Activated effector memory CD4-positive, alpha-beta T cell treated with anti-CD3 and anti-CD28 coated beads, Interleukin-2, amount 50 U/mL, for 16 hours (primary cell): ENCODE data around the gene SLC8A1.
"Not testable (repeated sequence)": the region's sequence is repeated elsewhere in the genome, so short reads cannot be mapped to it uniquely, and the experiment has no call there.

Experiments used
- DNase-seq: peaks from one replicate; pipeline ENCODE4 v3.0.0-alpha.2; 2020

Gene SLC8A1

DNA sequence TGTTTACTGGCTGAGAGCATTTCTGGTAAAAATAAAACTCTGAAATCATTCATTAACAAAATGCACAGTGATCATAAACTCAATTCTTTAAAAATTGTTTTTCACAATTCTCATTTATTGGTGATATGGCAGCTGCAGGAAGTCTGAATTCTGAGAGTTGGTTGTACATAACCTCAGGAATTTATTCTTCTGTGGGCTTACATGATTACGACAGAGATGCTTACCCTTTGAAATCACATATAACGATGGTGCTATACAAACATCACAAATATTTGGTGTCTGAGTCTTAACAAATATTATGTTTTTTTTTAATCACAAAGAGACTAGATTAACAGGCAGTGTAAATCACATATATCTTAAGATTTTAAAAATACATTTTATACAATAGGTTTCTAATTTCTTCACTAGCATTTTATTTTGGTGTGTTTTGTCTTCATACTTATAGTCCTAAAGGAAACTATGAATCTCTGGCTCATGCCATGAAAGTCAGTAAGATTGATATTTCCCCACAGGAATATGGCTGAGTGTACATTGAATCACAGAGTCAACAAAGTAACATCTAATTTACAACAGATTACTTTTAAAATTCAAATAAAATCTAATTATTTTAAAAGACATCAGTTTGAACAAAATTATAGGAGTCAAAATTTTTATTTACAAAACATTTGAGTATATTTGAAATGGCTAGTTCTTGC lies 354.1 kb downstream of the SLC8A1 start:
- no peak for DNase-seq

DNA sequence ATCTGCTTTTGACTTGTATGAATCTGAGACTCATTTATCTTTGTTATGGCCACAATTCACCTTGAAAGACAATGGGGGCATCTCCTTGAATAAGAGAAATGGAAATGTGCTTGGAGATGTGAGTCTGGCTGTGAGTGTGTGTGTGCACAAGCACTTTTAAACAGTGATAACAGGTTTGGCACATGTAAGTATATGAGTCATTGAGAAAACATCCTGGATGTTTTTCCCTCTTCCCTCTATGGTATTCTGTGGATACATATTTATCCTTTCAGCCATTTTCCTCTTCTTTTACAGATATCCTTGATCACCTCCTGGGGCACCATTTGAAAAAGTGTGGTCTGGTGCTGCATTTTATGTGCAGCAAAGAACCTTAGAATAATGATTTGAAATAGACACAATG lies 355.5 kb downstream of the SLC8A1 start:
- no peak for DNase-seq

DNA sequence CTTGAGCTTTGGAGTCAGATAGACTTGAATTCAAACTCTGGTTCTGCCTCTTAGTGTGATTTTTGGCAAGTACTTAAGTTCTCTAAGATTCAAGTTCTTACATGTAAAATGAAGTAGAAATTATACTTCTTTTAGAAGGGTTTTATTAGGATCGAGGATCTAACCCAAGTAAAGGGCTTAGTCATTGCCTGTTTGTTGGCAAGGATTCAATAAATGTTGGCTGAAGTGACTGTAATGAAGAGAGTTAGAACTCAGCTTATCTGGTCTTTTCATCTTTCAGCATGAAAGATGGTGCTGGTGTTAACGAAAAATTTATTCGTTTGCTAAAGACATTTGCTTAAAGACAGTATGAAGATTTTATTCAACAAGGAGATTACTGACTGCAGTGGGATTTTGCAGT lies 356.9 kb downstream of the SLC8A1 start:
- no peak for DNase-seq

DNA sequence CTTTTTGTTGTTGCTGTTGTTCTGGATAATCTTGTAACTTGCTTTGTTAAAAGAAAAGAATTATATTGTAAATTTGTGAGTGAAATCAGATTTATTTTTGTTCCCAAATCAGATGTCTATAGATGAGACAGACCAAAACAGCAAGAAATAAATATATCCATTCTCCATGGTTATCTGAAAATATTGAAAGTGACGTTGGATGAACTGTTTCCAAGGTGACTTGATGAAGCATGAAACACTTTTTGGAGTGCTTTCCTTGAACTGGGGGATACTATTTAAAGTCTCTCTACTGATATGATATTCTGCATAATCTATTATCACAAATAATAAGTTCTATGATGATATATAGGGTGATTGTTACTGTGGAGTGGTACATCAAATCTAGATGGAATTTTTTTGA lies 357.4 kb downstream of the SLC8A1 start:
- no peak for DNase-seq

DNA sequence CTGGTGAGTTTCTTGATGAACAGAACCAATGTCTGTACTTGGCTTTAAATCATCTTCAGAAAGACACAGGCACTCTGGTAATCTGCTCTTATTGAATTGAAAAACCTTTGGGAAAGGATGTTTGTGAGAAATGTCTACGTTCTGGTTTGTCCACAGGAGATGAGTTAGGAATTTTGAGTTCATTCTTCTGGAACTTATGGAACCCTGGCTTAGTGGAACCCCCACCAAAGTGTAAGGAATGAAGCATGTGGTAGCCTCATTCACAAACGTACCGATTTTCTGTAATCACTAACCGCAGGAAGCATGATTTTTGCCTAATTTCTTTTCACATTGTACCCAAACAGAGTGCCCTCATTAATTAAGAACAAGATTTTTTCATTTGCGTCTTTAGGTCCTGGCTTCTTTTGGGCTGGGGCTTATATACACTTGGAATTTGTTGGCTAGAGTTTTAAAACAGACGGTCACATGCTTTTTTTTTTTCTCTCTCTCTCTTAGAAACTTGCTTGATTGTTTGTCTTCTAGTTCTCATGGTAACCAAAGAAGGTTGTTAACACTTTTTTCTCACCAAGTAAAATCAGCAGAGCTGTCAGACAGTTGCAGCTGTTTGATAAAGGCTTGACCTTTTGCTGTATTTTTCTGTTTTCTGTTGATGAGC lies 358.7 kb downstream of the SLC8A1 start:
- DNase-seq = no peak

DNA sequence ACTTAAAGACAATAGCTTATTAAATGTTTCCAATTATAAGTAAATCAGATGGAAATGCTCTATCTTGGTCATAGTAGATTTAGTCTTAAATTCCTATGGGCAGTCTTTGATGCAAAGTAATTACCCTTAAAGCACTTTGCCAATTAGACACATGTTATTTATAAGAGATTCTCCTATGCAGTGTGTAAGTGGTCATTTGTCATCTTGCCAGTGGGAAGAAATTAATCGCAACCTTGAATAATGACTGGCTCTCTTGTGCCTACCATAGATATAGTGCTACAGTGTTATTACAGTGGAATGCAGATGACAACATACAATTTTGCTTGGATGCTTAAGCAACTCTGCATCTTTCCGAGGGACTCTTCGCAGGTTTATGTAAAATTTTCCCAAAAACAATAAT lies 361.8 kb downstream of the SLC8A1 start:
- no peak for DNase-seq

DNA sequence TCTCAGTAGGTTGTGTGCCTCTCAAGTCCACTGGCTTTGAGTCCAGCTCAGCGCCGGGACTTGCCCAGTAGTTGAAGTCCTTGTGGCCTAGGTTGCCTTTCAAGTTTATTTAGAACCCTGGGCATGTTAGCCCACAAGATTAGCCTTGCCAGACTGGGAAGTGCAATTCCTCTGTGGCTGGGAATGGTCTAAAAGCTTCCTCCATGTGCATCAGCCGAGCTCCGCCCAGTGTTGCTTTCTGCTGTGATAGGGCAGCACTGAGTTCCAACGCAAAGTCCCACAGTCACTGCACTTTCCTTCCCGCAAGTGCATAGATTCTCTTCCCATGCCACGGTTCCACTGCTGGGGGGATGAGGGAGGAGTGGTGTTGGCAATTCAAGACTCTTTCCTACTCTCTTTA lies 364.0 kb downstream of the SLC8A1 start:
- no peak for DNase-seq

DNA sequence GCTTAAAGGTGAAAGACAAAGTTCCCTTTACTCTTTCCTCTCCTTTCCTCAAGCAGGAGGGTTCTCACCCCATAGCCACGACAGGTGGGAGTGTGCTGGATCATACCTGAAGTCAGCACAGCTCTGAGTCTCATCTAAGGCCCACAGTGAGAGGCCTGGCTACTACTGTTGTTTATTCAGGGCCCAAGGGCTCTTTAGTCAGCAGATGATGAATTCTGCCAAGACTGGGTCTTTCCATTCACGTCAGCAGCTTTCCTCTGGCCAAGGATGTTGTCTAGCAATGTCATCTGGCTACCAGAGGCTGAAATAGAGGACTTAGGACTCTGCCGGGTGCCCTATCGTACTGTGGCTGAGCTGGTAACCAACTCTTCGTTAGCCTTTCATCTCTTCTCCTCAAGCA lies 364.5 kb downstream of the SLC8A1 start:
- DNase-seq = no peak

DNA sequence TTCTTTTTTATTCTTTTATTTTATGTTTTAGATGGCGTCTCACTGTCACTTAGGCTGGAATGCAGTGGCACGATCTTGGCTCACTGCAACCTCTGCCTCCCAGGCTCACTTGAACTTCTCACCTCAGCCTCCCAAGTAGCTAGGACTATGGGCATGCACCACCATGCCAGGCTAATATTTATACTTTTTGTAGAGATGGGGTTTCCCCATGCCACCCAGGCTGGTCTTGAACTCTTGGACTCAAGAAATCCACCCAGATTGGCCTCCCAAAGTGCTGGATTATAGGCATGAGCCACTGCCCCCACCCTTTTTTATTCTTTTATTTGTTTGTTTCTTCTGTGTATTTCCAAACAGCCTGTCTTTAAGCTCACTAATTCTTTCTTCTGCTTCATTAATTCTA lies 366.1 kb downstream of the SLC8A1 start:
- DNase-seq = no peak

DNA sequence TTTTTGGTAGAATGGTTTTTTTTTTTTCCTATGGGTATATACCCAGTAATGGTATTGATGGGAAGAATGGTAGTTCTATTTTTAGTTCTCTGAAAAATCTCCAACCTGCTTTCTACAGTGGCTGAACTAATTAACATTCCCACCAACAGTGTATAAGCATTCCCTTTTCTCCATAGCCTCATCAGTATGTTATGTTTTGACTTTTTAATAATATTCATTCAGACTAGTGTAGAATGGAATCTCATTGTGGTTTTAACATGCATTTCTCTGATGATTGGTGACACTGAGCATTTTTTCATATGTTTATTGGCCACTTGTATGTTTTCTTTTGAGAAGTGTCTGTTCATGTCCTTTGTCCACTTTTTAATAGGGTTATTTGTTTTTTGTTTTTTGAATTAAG lies 378.6 kb downstream of the SLC8A1 start:
- DNase-seq = not testable (repeated sequence)

DNA sequence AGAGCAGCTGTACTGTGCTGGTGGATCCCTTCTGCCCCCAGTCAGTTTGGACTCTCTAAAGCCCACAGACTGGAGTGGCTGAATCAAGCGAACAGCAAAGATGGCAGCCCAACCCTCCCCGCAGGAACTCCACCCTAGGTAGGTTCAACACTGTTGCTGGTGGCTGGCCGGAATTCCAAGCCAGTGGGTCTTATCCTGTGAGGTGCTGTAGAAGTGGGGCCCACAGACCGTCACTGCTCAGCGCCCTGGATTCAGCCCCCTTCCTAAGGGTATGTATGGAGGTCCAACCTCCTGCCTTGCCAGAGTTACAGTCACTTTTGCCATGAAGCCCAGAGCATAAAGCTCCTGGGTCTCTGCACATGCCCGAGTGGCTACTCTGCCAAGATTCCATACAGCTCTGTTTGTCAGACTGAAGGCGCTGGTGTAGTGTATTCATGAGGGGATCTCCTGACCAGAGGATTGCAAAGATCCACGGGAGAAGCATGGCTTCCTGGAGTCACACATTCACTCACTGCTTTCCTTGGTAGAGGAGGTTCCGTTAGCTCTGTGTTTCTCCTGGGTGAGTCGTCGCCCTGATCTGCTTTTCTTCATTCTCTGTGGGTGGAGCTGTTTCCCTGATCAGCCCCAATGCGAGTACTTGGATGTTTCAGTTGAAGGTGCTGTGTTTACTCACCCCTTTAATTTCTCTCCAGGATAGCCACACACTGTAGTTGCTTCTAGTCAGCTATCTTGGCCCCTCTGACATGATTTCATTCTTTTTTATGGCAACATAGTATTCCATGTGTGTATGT lies 379.3 kb downstream of the SLC8A1 start:
- no peak for DNase-seq

DNA sequence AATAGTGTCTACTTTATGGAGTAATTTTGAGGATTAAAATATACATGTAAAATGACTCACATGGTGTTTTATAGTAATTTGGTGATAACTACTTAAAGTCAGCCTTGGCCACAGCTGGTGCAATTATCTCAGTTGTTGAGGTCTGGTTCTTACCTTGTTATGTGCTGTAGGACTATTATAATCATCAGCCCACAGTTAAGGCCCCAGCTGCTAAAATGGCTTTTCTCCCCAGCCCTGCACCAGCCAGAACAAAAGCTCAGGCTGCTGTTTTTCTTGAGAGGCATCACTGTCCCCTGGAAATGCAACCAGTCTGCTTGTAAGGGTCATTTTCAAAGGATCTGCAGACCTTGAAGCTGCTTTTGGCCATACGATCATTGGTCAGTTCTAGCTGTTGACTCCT lies 389.5 kb downstream of the SLC8A1 start:
- DNase-seq = no peak

DNA sequence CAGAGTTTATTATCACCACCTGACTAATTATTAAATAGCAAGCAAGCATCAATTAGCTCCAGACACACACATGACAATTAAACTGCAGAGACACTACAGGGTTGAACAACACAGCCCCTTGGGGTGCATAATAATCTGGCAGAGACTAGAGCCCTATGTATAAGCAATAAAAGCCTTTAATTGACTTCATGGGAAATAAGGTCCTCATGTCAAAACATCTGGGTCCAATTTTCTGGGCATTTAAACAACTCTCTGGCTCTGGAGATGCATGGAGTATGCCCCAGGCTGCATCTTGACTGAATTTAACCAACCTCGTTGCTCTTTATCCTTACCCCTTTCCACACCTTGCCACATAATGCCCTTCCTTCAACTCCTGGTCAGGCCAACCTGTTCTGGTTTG lies 402.1 kb downstream of the SLC8A1 start:
- no peak for DNase-seq

DNA sequence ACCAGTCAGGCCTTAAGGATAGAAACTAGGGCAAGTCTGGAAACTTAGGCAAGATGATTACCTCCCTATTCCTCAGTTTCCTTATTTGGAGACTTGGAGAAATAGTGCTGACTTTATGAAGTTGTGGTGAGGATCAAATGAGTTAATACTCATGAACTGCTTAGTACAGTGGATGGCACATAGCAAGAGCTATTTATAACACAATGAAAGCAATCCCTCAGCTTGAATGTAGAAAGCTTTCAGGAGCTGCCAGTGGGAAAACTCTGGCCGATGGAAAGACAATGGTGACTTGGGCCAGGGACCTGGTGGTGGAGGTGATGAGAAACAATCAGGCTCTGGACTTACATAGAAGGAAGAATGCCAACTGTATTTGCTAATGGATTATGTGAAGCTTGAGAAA lies 403.4 kb downstream of the SLC8A1 start:
- no peak for DNase-seq

DNA sequence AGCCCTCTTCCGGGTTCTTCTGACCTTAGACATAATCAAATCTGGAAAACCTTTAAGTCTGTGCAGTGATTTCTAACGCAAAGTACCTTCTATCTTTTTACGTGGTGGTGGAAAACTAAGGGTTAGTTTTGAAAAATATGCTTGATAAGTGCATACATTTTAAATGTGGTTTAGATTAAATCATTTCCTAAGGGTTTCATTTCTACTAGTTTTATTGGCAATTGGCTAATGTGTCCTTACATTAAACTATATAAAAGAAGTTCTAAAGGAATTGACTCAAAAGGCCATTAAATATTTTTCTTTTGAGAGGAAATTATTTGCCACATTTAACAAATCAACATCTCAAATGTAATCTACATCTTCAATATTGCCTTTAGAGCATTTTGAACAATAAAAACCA lies 404.5 kb downstream of the SLC8A1 start:
- no peak for DNase-seq
